Endothelial cell of umbilical vein (primary cell): ENCODE results near the gene SETD3. TPM values are rescaled to one million over a fixed set of nuclear protein-coding genes. Genes with fewer than 3 reads are reported as not detected.

Experiments used
- BruUV-seq: library from RNA; stranded (reverse); fragments of 400-500 nt; replicated peaks from 2 replicates; lab custom pipeline; 2021; lab: Mats Ljungman, UMichigan
- CTCF ChIA-PET: fragments of 300-600, 350-600 bp; sonication (Branson Sonifier 250); formaldehyde crosslinking; loops from one replicate; lab custom pipeline; 2021; ENCODE audit warnings: antibody characterized with exemption, inconsistent platforms; lab: Charles Lee
- POLR2A ChIA-PET: fragments of 300-600, 350-600 bp; sonication (Branson Sonifier 250); formaldehyde crosslinking; loops from one replicate; lab custom pipeline; 2021; ENCODE audit warnings: antibody characterized with exemption, inconsistent platforms; lab: Charles Lee
- DNase-seq: peaks from one replicate; pipeline ENCODE4 v3.0.0-alpha.2; 2011; ENCODE audit warnings: low read depth, low spot score
- FAIRE-seq: peaks from 2 replicates; lab custom pipeline; 2011; peaks lifted over from hg19 to GRCh38; lab: Jason Lieb, UNC
- H2AFZ ChIP-seq: 2 replicates; pipeline ENCODE4 v1.6.0; 2012; ENCODE audit warnings: low read depth, low read length, control low read depth, inconsistent platforms
- H3K27ac ChIP-seq: 2 replicates; pipeline ENCODE4 v1.5.1; 2011; ENCODE audit warnings: low read depth, mild to moderate bottlenecking, control low read depth, low read length, moderate library complexity; ENCODE audit not compliant: insufficient read depth
- H3K27me3 ChIP-seq, 2 experiments: 2 replicates each; pipeline versions ENCODE4 v1.6.0 to v1.6.1; 2011; ENCODE audit warnings: low read length in 2 of 2, mixed read lengths in 1 of 2; ENCODE audit not compliant: control insufficient read depth in 2 of 2, insufficient read depth in 2 of 2
- H3K36me3 ChIP-seq, 2 experiments: 2 replicates in 1 of 2; 3 replicates in 1 of 2; pipeline ENCODE4 v1.5.1; 2011; ENCODE audit warnings: low read length in 2 of 2, mild to moderate bottlenecking in 1 of 2, moderate library complexity in 1 of 2; ENCODE audit not compliant: control insufficient read depth in 2 of 2, insufficient read depth in 2 of 2; ENCODE audit errors: extremely low read depth in 1 of 2
- H3K4me1 ChIP-seq: 3 replicates; pipeline ENCODE4 v1.5.1; 2011; ENCODE audit warnings: mild to moderate bottlenecking, low read length; ENCODE audit not compliant: control insufficient read depth, insufficient read depth; ENCODE audit errors: extremely low read depth
- H3K4me2 ChIP-seq: 2 replicates; pipeline ENCODE4 v1.6.1; 2011; ENCODE audit warnings: low read length, control low read depth, mixed read lengths; ENCODE audit not compliant: insufficient read depth
- H3K4me3 ChIP-seq, 3 experiments: fragments of 200-600 bp in 1 of 3; sonication (generic), shearing (Covaris generic) in 1 of 3; replicated peaks in 1 of 3; 2 replicates each; pipeline ENCODE4 v1.5.1; 2011 to 2016; ENCODE audit warnings: control low read depth in 3 of 3, low read length in 3 of 3, mild to moderate bottlenecking in 2 of 3, inconsistent platforms in 1 of 3, low read depth in 1 of 3, moderate library complexity in 1 of 3; ENCODE audit not compliant: insufficient read depth in 1 of 3
- H3K79me2 ChIP-seq: 2 replicates; pipeline ENCODE4 v1.6.0; 2012; ENCODE audit warnings: low read length, inconsistent platforms; ENCODE audit not compliant: control insufficient read depth, insufficient read depth
- H3K9ac ChIP-seq: replicated peaks from 2 replicates; pipeline ENCODE3; 2011; ENCODE audit warnings: low read length, control low read depth; ENCODE audit not compliant: insufficient read depth; ENCODE audit errors: extremely low read depth
- H3K9me1 ChIP-seq: replicated peaks from 3 replicates; pipeline ENCODE4 v1.6.0; 2011; ENCODE audit warnings: mild to moderate bottlenecking, low read length; ENCODE audit not compliant: control insufficient read depth, insufficient read depth; ENCODE audit errors: extremely low read depth
- H3K9me3 ChIP-seq: replicated peaks from 2 replicates; pipeline ENCODE4 v1.5.1; 2012; ENCODE audit warnings: low read length, inconsistent platforms; ENCODE audit not compliant: control insufficient read depth, insufficient read depth
- H4K20me1 ChIP-seq: replicated peaks from 2 replicates; pipeline ENCODE3; 2011; ENCODE audit warnings: mild to moderate bottlenecking, low read length; ENCODE audit not compliant: control insufficient read depth, insufficient read depth; ENCODE audit errors: extremely low read depth
- CTCF ChIP-seq, 2 donors: IDR thresholded peaks; 1 replicate in 1 of 2; 2 replicates in 1 of 2; pipeline ENCODE4 v1.5.1; 2011; ENCODE audit warnings: low read length in 2 of 2, mild to moderate bottlenecking in 2 of 2, moderate library complexity in 2 of 2, control low read depth in 1 of 2, inconsistent platforms in 1 of 2, low read depth in 1 of 2; ENCODE audit not compliant: insufficient read depth in 1 of 2; ENCODE audit errors: extremely low read depth in 1 of 2
- EZH2 ChIP-seq: IDR thresholded peaks from 2 replicates; pipeline ENCODE4 v1.6.1; 2012; ENCODE audit warnings: borderline replicate concordance, low read depth, mild to moderate bottlenecking, moderate library complexity, low read length, inconsistent platforms; ENCODE audit not compliant: severe bottlenecking
- FOS ChIP-seq: IDR thresholded peaks from 2 replicates; pipeline ENCODE4 v1.6.1; 2011; ENCODE audit warnings: mild to moderate bottlenecking, low read length, moderate library complexity, borderline replicate concordance; ENCODE audit not compliant: insufficient read depth
- GATA2 ChIP-seq: IDR thresholded peaks from 2 replicates; pipeline ENCODE4 v1.7.0; 2011; ENCODE audit warnings: low read depth, mild to moderate bottlenecking, moderate library complexity, mixed read lengths, low read length; ENCODE audit not compliant: insufficient read length, insufficient read depth
- JUN ChIP-seq: IDR thresholded peaks from 2 replicates; pipeline ENCODE4 v1.6.1; 2011; ENCODE audit warnings: borderline replicate concordance, low read depth; ENCODE audit not compliant: insufficient read length, insufficient read depth
- MAX ChIP-seq: IDR thresholded peaks from 2 replicates; pipeline ENCODE4 v1.6.1; 2011; ENCODE audit not compliant: insufficient read depth, insufficient read length
- MYC ChIP-seq: IDR thresholded peaks from one replicate; pipeline ENCODE4 v1.6.1; 2011; ENCODE audit warnings: mild to moderate bottlenecking, low read depth, low read length
- POLR2A ChIP-seq: IDR thresholded peaks from 2 replicates; pipeline ENCODE4 v1.6.1; 2012; ENCODE audit warnings: low read depth, mild to moderate bottlenecking, control low read depth, low read length
- POLR2AphosphoS5 ChIP-seq: IDR thresholded peaks from 2 replicates; pipeline ENCODE4 v1.6.1; 2012; ENCODE audit warnings: low read depth, mild to moderate bottlenecking, control low read depth, low read length, moderate library complexity; ENCODE audit not compliant: insufficient read depth
- dilution Hi-C: fragments of 300-500 bp; cut with MboI; formaldehyde crosslinking; loops from one replicate; pipeline ENCODE4 v1.15.0; 2019; ENCODE audit warnings: low sequenced_read_pairs; ENCODE audit not compliant: extremely low pct_ligation_motif_present
- intact Hi-C: fragments of 100-400 bp; cut with micrococcal nuclease; formaldehyde crosslinking; loops from one replicate; pipeline ENCODE4 v1.10.0; 2022
- polyA plus RNA-seq, 4 experiments: library from polyadenylated mRNA; depleted of rRNA in 3 of 4; stranded (reverse) in 3 of 4; unstranded in 1 of 4; fragments of >200 nt; gene quantifications; 2 replicates each; pipeline versions ENCODE4 v1.2.1 to v1.2.3, GENCODE V29; 2011 to 2012; ENCODE audit warnings: missing spikeins in 1 of 4
- total RNA-seq: library from RNA; stranded (reverse); gene quantifications from 2 replicates; pipeline ENCODE4 v1.2.3, GENCODE V29; 2021

SETD3 gene
- total and polyA plus RNA-seq, 2 donors (not counting 3 experiments of a cell fraction or from before 2014, with no cell fraction given), result 18.1 to 53.1 TPM

- no peak overlapping the region for H3K9ac ChIP-seq
- no peaks in the 10 kb centered on the region for H3K9me3 ChIP-seq
- H3K4me3 ChIP-seq, result no peak overlapping the region
- H2AFZ ChIP-seq, result no peak overlapping the region
- ChIA-PET CTCF (interaction anchor here (0.5 to 3.5 kb wide), 2 partner anchors 11 to 42 kb away, joined by 3 to 24 read pairs; no protein-coding TSS in a partner anchor), POLR2A (no interaction called here)
- H3K9me1 ChIP-seq, result no peaks in the 10 kb centered on the region
- H3K36me3 ChIP-seq, result no peaks in the 10 kb centered on the region
- intact Hi-C loops (no loop called here), dilution Hi-C loops (no loop called here)
- DNase-seq (no peak), FAIRE-seq (no peak)
- no peak overlapping the region for H3K27ac ChIP-seq
- no TSS peak for BruUV-seq
- no peaks in the 10 kb centered on the region for H3K4me1 ChIP-seq
- no peak for TF ChIP-seq GATA2
- no peak for TF ChIP-seq MYC
- TF ChIP-seq POLR2AphosphoS5, result no peak
- no peak for TF ChIP-seq JUN
- no peak for TF ChIP-seq MAX
- TF ChIP-seq POLR2A, result no peak
- no peak for TF ChIP-seq CTCF (IDR thresholded peaks at IDR 0.05; ENCODE audit: extremely low read depth in 1 of 2, insufficient read depth in 1 of 2, low read depth in 1 of 2, low read length in 2 of 2)
- no peak for TF ChIP-seq FOS
- TF ChIP-seq EZH2, result no peak
- H3K4me2 ChIP-seq, result no peak overlapping the region
- H3K79me2 ChIP-seq, result no peaks in the 10 kb centered on the region
- no peaks in the 10 kb centered on the region for H3K27me3 ChIP-seq
- no peaks in the 10 kb centered on the region for H4K20me1 ChIP-seq
Measured at GRCh38 chr14:99377951-99378350, 102.7 kb downstream of the SETD3 start.
